ENCODE measurements around the gene USP15.

The USP15 gene

GRCh38 chr12:62319058-62319457 is 58.9 kb downstream of the USP15 start:
- POLR2A ChIA-PET = no interaction called here
- no peak for TF ChIP-seq CTCF (IDR thresholded peaks at IDR 0.05; ENCODE audit: control extremely low read depth, extremely low read depth, low read depth, missing control alignments)
- DNase-seq (ENCODE audit: extremely low spot score) = no peak
- CTCF ChIA-PET = no interaction called here

GRCh38 chr12:62320054-62320453 is 59.9 kb downstream of the USP15 start:
- ChIA-PET POLR2A (no interaction called here), CTCF (no interaction called here)
- no peak for TF ChIP-seq CTCF (IDR thresholded peaks at IDR 0.05; ENCODE audit: control extremely low read depth, extremely low read depth, low read depth, missing control alignments)
- DNase-seq (ENCODE audit: extremely low spot score) = no peak

- CTCF ChIA-PET = interaction anchor here (0.7 to 2.3 kb wide), 2 partner anchors 9 to 11 kb away, joined by 4 to 5 read pairs; no protein-coding TSS in a partner anchor
- POLR2A ChIA-PET = no interaction called here
- no peak for TF ChIP-seq CTCF (IDR thresholded peaks at IDR 0.05; ENCODE audit: control extremely low read depth, extremely low read depth, low read depth, missing control alignments)
- DNase-seq (ENCODE audit: extremely low spot score) = no peak
These were observed 63.2 kb downstream of the USP15 start for GRCh38 chr12:62323386-62323785.

GRCh38 chr12:62328296-62328921 is 68.2 kb downstream of the USP15 start:
- DNase-seq (ENCODE audit: extremely low spot score) = no peak
- ChIA-PET CTCF (interaction anchor here (1.4 to 1.7 kb wide), 2 partner anchors 17 to 41 kb away, joined by 3 read pairs; no protein-coding TSS in a partner anchor), POLR2A (no interaction called here)
- no peak for TF ChIP-seq CTCF (IDR thresholded peaks at IDR 0.05; ENCODE audit: control extremely low read depth, extremely low read depth, low read depth, missing control alignments)

GRCh38 chr12:62331306-62331705 is 71.1 kb downstream of the USP15 start:
- no peak for DNase-seq (ENCODE audit: extremely low spot score)
- CTCF ChIA-PET = interaction anchor here (1.0 kb wide), 1 partner anchor 26 kb away, joined by 3 read pairs; no protein-coding TSS in a partner anchor
- POLR2A ChIA-PET = no interaction called here

GRCh38 chr12:62332598-62332997 is 72.4 kb downstream of the USP15 start:
- POLR2A ChIA-PET = no interaction called here
- no peak for DNase-seq (ENCODE audit: extremely low spot score)
- TF ChIP-seq CTCF (IDR thresholded peaks at IDR 0.05; ENCODE audit: control extremely low read depth, extremely low read depth, low read depth, missing control alignments) = no peak
- CTCF ChIA-PET = interaction anchor here (0.8 kb wide), 1 partner anchor 16 kb away, joined by 3 read pairs; no protein-coding TSS in a partner anchor

More at GRCh38 chr12:62331306-62331705, 71.1 kb downstream of the USP15 start:
- TF ChIP-seq CTCF (IDR thresholded peaks at IDR 0.05; ENCODE audit: control extremely low read depth, extremely low read depth, low read depth, missing control alignments) = no peak
